ENCODE measurements around the gene SLC12A7. TPM values are rescaled to one million over a fixed set of nuclear protein-coding genes. Genes with fewer than 3 reads are reported as not detected.
"Not testable (repeated sequence)": the region's sequence is repeated elsewhere in the genome, so short reads cannot be mapped to it uniquely, and the experiment has no call there.

Gene SLC12A7
- total RNA-seq, 1 experiment from 2014 or later, result 48.2 TPM

DNA sequence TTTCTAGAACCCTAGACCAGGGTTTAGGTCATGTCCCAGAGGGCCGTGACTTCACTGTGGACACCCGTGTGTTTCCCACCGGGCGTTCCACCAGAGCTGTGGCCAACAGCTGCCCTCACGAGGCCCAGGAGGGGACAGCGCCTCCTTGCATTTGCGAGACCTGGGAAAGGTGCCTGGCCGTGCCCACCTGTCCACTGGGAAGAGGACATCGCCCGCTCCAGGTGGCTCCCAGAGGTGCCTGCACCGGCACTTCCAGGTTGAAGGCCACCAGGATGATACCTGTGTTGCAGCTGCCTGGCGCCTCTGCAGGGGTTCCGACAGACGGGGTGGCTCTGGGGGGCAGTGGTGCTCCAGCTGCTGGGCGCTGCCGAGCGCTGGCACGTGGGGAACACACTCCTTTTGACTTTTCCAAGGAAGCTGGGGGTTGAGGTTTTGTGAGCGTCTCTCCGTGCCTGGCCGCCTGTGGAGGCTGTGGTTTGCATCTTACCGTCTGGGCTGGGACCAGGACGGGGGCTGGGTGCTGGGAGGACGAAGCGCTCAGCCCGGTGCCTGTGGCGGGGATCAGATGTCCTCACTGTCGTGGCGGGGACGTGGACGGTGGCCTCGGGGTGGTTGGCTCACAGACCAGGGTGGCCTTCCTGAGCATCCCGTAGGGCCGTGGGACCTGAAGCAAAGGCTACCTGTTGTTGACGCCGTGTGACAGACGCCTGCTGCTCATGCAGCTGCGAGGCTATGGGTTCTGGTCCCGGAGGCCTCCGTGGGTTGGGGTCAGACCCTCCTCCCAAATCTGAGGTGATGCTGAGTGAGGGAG is 84.0 kb downstream of the SLC12A7 start:
- H3K79me2 ChIP-seq (ENCODE audit: low read length), result no peaks in the 10 kb centered on the region
- H3F3A ChIP-seq (ENCODE audit: low read length, unreplicated experiment), result no peaks in the 10 kb centered on the region
- no peak overlapping the region for H3K27ac ChIP-seq (ENCODE audit: low read length)
- BruUV-seq (replicated peaks), result no TSS peak
- no peak overlapping the region for H3K4me3 ChIP-seq (ENCODE audit: low read length)
- H3K9me3 ChIP-seq (ENCODE audit: low read length), result no peaks in the 10 kb centered on the region
- H3K27me3 ChIP-seq (ENCODE audit: low read length), result no peaks in the 10 kb centered on the region
- ATAC-seq, result no peak
- no peak overlapping the region for H2AFZ ChIP-seq (ENCODE audit: low read length)
- ChIA-PET CTCF (no interaction called here), POLR2A (ENCODE audit: unreplicated experiment) (no interaction called here)
- no peak overlapping the region for H3K9ac ChIP-seq (ENCODE audit: low read length)
- no peak for TF ChIP-seq EZH2phosphoT487 (IDR thresholded peaks at IDR 0.05; ENCODE audit: borderline replicate concordance, low read length)
- TF ChIP-seq, protein P1, sequence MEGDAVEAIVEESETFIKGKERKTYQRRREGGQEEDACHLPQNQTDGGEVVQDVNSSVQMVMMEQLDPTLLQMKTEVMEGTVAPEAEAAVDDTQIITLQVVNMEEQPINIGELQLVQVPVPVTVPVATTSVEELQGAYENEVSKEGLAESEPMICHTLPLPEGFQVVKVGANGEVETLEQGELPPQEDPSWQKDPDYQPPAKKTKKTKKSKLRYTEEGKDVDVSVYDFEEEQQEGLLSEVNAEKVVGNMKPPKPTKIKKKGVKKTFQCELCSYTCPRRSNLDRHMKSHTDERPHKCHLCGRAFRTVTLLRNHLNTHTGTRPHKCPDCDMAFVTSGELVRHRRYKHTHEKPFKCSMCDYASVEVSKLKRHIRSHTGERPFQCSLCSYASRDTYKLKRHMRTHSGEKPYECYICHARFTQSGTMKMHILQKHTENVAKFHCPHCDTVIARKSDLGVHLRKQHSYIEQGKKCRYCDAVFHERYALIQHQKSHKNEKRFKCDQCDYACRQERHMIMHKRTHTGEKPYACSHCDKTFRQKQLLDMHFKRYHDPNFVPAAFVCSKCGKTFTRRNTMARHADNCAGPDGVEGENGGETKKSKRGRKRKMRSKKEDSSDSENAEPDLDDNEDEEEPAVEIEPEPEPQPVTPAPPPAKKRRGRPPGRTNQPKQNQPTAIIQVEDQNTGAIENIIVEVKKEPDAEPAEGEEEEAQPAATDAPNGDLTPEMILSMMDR (conservative IDR thresholded peaks at IDR 0.05; ENCODE audit: low read depth, low read length), result no peak
- no peak for TF ChIP-seq EZH2 (IDR thresholded peaks at IDR 0.05; ENCODE audit: low read length, unreplicated experiment)
- H3K36me3 ChIP-seq (ENCODE audit: low read depth, low read length), result no peaks in the 10 kb centered on the region
- intact Hi-C loops (cut with micrococcal nuclease), result no loop called here
- H3K9me2 ChIP-seq (replicated peaks; ENCODE audit: low read length), result no peaks in the 10 kb centered on the region
- no peak overlapping the region for H3K4me2 ChIP-seq (ENCODE audit: low read length)
- no peak for DNase-seq
- no peaks in the 10 kb centered on the region for H4K20me1 ChIP-seq (ENCODE audit: low read length)
- H3K4me1 ChIP-seq (ENCODE audit: insufficient read depth, low read length), result no peaks in the 10 kb centered on the region

DNA sequence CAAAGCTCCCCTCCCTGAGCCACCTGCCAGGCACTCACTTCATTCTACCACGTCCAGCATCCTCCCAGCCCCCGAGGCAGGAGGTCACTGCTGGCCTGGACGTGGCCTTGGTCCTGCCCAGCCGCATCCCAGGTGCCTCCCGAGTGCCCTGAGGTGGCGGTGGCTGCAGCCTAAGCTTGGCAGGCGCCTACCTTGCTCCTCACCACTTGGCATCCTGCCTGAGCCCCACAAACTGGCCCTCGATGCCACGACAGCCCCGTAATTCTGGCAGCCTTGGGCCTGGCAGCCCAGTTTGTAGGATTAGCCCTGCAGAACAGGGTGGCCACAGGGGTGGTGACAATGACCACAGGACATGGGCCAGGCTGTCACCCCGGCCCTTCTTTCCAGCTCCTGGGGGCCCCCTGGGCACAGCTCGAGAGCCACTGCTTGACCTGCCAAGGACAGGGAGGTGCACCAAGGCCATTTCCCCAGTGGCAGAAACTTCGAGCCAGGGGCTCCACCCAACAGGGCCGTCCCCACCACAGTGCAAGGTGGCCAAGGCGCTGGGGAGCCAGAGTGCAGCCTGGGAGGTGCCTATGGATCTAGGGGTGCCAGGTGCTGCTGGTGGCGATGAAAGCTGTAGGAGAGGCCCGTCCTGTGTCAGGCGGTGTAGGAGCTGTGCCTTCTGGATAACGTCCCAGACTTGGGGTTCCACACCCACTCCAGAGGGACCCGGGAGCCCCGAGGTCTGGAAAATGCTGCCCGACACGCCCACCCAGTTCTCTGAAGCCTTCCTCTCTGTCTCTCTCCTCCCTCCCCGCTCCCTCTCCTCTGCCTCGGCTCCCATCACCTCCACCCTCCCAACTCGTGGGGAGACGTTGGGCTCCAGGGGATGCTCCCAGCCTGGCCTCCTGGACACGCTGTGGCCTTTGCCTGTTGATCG is 84.9 kb downstream of the SLC12A7 start:
- H3K79me2 ChIP-seq (ENCODE audit: low read length), result no peaks in the 10 kb centered on the region
- DNase-seq (no peak), ATAC-seq (no peak)
- no peaks in the 10 kb centered on the region for H3K9me2 ChIP-seq (replicated peaks; ENCODE audit: low read length)
- H3K4me2 ChIP-seq (ENCODE audit: low read length), result no peak overlapping the region
- no TSS peak for BruUV-seq (replicated peaks)
- no peaks in the 10 kb centered on the region for H4K20me1 ChIP-seq (ENCODE audit: low read length)
- no peak overlapping the region for H3K27ac ChIP-seq (ENCODE audit: low read length)
- H2AFZ ChIP-seq (ENCODE audit: low read length), result no peak overlapping the region
- ChIA-PET POLR2A (ENCODE audit: unreplicated experiment) (no interaction called here), CTCF (no interaction called here)
- no peaks in the 10 kb centered on the region for H3F3A ChIP-seq (ENCODE audit: low read length, unreplicated experiment)
- TF ChIP-seq, protein P1 (conservative IDR thresholded peaks at IDR 0.05; ENCODE audit: low read depth, low read length), result no peak
- TF ChIP-seq EZH2 (IDR thresholded peaks at IDR 0.05; ENCODE audit: low read length, unreplicated experiment) (no peak), EZH2phosphoT487 (IDR thresholded peaks at IDR 0.05; ENCODE audit: borderline replicate concordance, low read length) (no peak)
- no peaks in the 10 kb centered on the region for H3K36me3 ChIP-seq (ENCODE audit: low read depth, low read length)
- H3K4me1 ChIP-seq (ENCODE audit: insufficient read depth, low read length), result no peaks in the 10 kb centered on the region
- no peak overlapping the region for H3K9ac ChIP-seq (ENCODE audit: low read length)
- no peak overlapping the region for H3K4me3 ChIP-seq (ENCODE audit: low read length)
- H3K27me3 ChIP-seq (ENCODE audit: low read length), result no peaks in the 10 kb centered on the region
- no peaks in the 10 kb centered on the region for H3K9me3 ChIP-seq (ENCODE audit: low read length)
- intact Hi-C loops (cut with micrococcal nuclease), result no loop called here

DNA sequence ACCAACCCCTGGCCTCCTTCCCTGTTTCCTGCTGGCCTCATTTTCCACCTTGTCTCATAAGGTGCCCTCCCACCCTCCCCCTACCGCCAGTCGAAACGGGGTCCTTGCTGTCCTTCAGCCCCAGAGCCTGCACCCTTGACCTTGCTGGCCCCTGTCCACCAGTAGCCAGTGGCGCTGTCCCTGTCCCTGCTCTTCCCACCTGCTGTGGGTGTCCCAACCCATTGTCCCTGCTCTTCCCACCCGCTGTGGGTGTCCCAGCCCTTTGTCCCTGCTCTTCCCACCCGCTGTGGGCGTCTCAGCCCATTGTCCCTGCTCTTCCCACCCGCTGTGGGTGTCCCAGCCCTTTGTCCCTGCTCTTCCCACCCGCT is 89.9 kb downstream of the SLC12A7 start:
- H3K27me3 ChIP-seq (ENCODE audit: low read length); H3K4me3 ChIP-seq (ENCODE audit: low read length); H3K79me2 ChIP-seq (ENCODE audit: low read length); H3K36me3 ChIP-seq (ENCODE audit: low read depth, low read length); intact Hi-C loops (cut with micrococcal nuclease); H3K27ac ChIP-seq (ENCODE audit: low read length); DNase-seq; CTCF ChIA-PET; H2AFZ ChIP-seq (ENCODE audit: low read length); POLR2A ChIA-PET (ENCODE audit: unreplicated experiment); H3K9me2 ChIP-seq (replicated peaks; ENCODE audit: low read length); H3K4me2 ChIP-seq (ENCODE audit: low read length); BruUV-seq (replicated peaks); H4K20me1 ChIP-seq (ENCODE audit: low read length); ATAC-seq; H3K4me1 ChIP-seq (ENCODE audit: insufficient read depth, low read length); H3F3A ChIP-seq (ENCODE audit: low read length, unreplicated experiment); H3K9me3 ChIP-seq (ENCODE audit: low read length); H3K9ac ChIP-seq (ENCODE audit: low read length): not testable (repeated sequence)

Measured in PC-3 (cell line).